ENCODE results near the gene USP30.
A peak's percentile ranks its signal among the peaks of the same experiment; 100 is the strongest.
"Not testable (repeated sequence)": the region's sequence is repeated elsewhere in the genome, so short reads cannot be mapped to it uniquely, and the experiment has no call there.

The USP30 gene

GRCh38 chr12:109027767-109028166 lies 24.6 kb upstream of the USP30 start:
- TF ChIP-seq POLR2AphosphoS5 (IDR thresholded peaks at IDR 0.05; ENCODE audit: low read depth, low read length) (no peak), POLR2A (IDR thresholded peaks at IDR 0.05; ENCODE audit: low read depth, low read length) (no peak), TAF1 (IDR thresholded peaks at IDR 0.05; ENCODE audit: borderline replicate concordance, low read depth, low read length) (no peak)
- DNase-seq (ENCODE audit: insufficient read length) (no peak), FAIRE-seq (no peak)

GRCh38 chr12:109028624-109029023 lies 23.8 kb upstream of the USP30 start:
- DNase-seq (ENCODE audit: insufficient read length); FAIRE-seq: not testable (repeated sequence)

GRCh38 chr12:109029411-109029810 lies 23.0 kb upstream of the USP30 start:
- DNase-seq (ENCODE audit: insufficient read length) = no peak
- TF ChIP-seq TAF1 (IDR thresholded peaks at IDR 0.05; ENCODE audit: borderline replicate concordance, low read depth, low read length) (no peak), POLR2A (IDR thresholded peaks at IDR 0.05; ENCODE audit: low read depth, low read length) (no peak), POLR2AphosphoS5 (IDR thresholded peaks at IDR 0.05; ENCODE audit: low read depth, low read length) (no peak)
- FAIRE-seq = no peak

GRCh38 chr12:109033239-109034196 lies 18.9 kb upstream of the USP30 start:
- no peak for DNase-seq (ENCODE audit: insufficient read length)
- no peak for TF ChIP-seq POLR2A (IDR thresholded peaks at IDR 0.05; ENCODE audit: low read depth, low read length)
- no peak for TF ChIP-seq POLR2AphosphoS5 (IDR thresholded peaks at IDR 0.05; ENCODE audit: low read depth, low read length)
- no peak for TF ChIP-seq TAF1 (IDR thresholded peaks at IDR 0.05; ENCODE audit: borderline replicate concordance, low read depth, low read length)
- FAIRE-seq = no peak

- no peak for TF ChIP-seq TAF1 (IDR thresholded peaks at IDR 0.05; ENCODE audit: borderline replicate concordance, low read depth, low read length)
- no peak for TF ChIP-seq POLR2AphosphoS5 (IDR thresholded peaks at IDR 0.05; ENCODE audit: low read depth, low read length)
- no peak for TF ChIP-seq POLR2A (IDR thresholded peaks at IDR 0.05; ENCODE audit: low read depth, low read length)
- FAIRE-seq (no peak), DNase-seq (ENCODE audit: insufficient read length) (no peak)
Observed at GRCh38 chr12:109036975-109037374, 15.4 kb upstream of the USP30 start.

GRCh38 chr12:109044241-109044640 lies 8.1 kb upstream of the USP30 start:
- TF ChIP-seq POLR2A (IDR thresholded peaks at IDR 0.05; ENCODE audit: low read depth, low read length) = no peak
- no peak for TF ChIP-seq TAF1 (IDR thresholded peaks at IDR 0.05; ENCODE audit: borderline replicate concordance, low read depth, low read length)
- no peak for TF ChIP-seq POLR2AphosphoS5 (IDR thresholded peaks at IDR 0.05; ENCODE audit: low read depth, low read length)
- DNase-seq (ENCODE audit: insufficient read length) (no peak), FAIRE-seq (no peak)

GRCh38 chr12:109047081-109047805 lies 5.1 kb upstream of the USP30 start:
- no peak for TF ChIP-seq TAF1 (IDR thresholded peaks at IDR 0.05; ENCODE audit: borderline replicate concordance, low read depth, low read length)
- no peak for TF ChIP-seq POLR2A (IDR thresholded peaks at IDR 0.05; ENCODE audit: low read depth, low read length)
- TF ChIP-seq POLR2AphosphoS5 (IDR thresholded peaks at IDR 0.05; ENCODE audit: low read depth, low read length) = no peak
- no peak for DNase-seq (ENCODE audit: insufficient read length)
- no peak for FAIRE-seq

GRCh38 chr12:109048706-109049105 lies 3.7 kb upstream of the USP30 start:
- FAIRE-seq = not testable (repeated sequence)

GRCh38 chr12:109049794-109050193 lies 2.6 kb upstream of the USP30 start:
- not testable (repeated sequence) for FAIRE-seq

More at GRCh38 chr12:109048706-109049105, 3.7 kb upstream of the USP30 start:
- DNase-seq (ENCODE audit: insufficient read length) = not testable (repeated sequence)

GRCh38 chr12:109052097-109052413 lies 321 bp upstream of the USP30 start:
- TF ChIP-seq TAF1 (IDR thresholded peaks at IDR 0.05; ENCODE audit: borderline replicate concordance, low read depth, low read length) (no peak), POLR2A (IDR thresholded peaks at IDR 0.05; ENCODE audit: low read depth, low read length) (no peak)
- FAIRE-seq (no peak), DNase-seq (ENCODE audit: insufficient read length) (no peak)

More at GRCh38 chr12:109049794-109050193, 2.6 kb upstream of the USP30 start:
- DNase-seq (ENCODE audit: insufficient read length) = not testable (repeated sequence)

GRCh38 chr12:109053382-109054123 lies 1.2 kb downstream of the USP30 start:
- FAIRE-seq (peak; percentile 17), DNase-seq (ENCODE audit: insufficient read length) (no peak)
- TF ChIP-seq POLR2AphosphoS5 (IDR thresholded peaks at IDR 0.05; ENCODE audit: low read depth, low read length) (no peak), TAF1 (IDR thresholded peaks at IDR 0.05; ENCODE audit: borderline replicate concordance, low read depth, low read length) (0 out of 2 replicates have a peak, but pooled peaks have one; percentile 12), POLR2A (IDR thresholded peaks at IDR 0.05; ENCODE audit: low read depth, low read length) (no peak)

- not testable (repeated sequence) for DNase-seq (ENCODE audit: insufficient read length); FAIRE-seq
Observed at GRCh38 chr12:109054124-109054513, 1.7 kb downstream of the USP30 start.

Data from GM12892 (cell line).